Measurements from ENCODE around the gene ZSCAN16.
"Not testable (repeated sequence)": the region's sequence is repeated elsewhere in the genome, so short reads cannot be mapped to it uniquely, and the experiment has no call there.

Gene ZSCAN16

DNA sequence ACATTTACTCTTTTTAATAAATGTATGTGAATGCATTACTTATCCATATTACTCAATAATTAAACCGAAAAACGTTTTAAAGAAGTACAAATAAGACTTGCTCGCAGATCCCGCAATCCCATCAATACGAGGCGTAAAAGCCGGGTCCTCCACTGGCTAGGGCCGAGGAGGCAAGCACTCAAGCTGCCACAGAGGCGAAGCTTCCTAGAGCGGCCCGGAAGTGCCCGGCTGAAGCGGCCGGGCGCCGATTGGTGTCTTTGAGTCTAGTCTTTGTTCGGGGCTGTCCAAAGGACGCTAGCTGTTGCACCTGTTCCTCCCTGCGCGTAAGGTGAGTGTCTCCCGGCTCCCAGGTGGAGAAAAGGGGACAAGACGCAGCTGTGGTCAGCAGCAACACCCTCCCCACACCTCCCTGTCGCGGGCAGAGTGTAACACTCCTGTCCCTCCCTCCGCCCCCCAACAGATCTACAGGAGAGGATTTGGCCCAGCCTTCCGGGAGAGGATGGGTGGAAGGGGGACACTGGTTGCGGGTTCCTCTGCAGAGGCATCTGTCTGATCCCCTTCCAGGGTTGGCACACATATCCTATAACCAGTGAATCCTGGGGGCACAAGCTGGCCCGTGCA, at the start of gene ZSCAN16:
Gene ZSCAN16, plus strand, starts transcription at position 260 of the 621 bp plus-strand sequence. CDS start 835 bp downstream, outside the sequence.
- peak; percentile 88 for DNase-seq (ENCODE audit: low spot score)

GRCh38 chr6:28078050-28078449, 46.4 kb upstream of the ZSCAN16 start:
- DNase-seq (ENCODE audit: low spot score): no peak

DNA sequence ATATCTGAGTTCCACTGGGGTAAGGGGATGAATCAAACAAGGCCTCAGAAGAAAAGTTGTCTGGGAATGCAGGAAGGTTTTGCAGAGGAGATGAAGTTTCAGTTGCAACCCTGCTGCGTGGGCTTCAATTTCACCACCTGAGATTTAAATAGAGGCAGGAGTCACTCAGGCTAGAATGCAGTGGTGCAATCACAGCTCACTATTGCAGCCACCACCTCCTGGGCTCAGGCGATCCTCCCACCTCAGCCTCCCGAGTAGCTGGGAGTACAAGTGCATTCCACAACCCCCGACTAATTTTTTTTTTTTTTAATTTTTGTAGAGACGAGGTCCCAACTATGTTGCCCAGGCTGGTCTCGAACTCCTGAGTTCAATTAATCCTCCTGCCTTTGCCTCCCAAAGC, 45.6 kb upstream of the ZSCAN16 start:
- DNase-seq (ENCODE audit: low spot score): no peak

DNA sequence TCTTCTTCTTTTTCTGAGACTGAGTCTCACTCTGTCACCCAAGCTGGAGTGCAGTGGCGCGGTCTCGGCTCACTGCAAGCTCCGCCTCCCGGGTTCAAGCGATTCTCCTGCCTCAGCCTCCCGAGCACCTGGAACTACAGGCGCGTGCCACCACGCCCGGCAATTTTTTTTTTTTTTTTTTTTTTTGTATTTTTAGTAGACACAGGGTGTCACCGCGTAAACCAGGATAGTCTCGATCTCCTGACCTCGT, 44.1 kb upstream of the ZSCAN16 start, which contains the start of gene ZNF165:
Gene ZNF165, plus strand, starts transcription at position 188 of the 250 bp plus-strand sequence. CDS start 4,913 bp downstream, outside the sequence.
- not testable (repeated sequence) for DNase-seq (ENCODE audit: low spot score)

- peak; percentile 96 for DNase-seq (ENCODE audit: low spot score)
Measured at GRCh38 chr6:28080631-28081485, 43.6 kb upstream of the ZSCAN16 start.

GRCh38 chr6:28081486-28081751, 43.0 kb upstream of the ZSCAN16 start:
- peak; percentile 2 for DNase-seq (ENCODE audit: low spot score)

DNA sequence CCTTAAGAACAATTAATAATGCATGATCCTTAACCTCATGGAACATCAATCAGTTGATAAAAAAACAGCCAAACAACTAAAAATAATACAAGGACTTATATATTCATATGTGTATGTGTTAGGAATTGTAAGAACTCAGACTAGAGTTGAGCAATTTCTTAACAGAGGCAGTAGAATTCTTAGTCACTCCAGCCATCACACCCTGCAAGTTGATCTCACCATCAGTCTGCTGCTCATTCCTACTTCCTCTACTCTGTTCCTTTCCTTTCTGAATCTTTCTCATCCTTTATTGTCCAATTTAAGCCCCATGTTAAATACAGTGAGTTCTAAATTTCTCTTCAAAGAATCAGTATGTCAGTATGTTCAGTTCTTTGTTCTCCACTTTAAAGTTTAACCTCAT, 41.5 kb upstream of the ZSCAN16 start:
- peak; percentile 6 for DNase-seq (ENCODE audit: low spot score)

GRCh38 chr6:28089054-28089453, 35.4 kb upstream of the ZSCAN16 start:
- no peak for DNase-seq (ENCODE audit: low spot score)

DNA sequence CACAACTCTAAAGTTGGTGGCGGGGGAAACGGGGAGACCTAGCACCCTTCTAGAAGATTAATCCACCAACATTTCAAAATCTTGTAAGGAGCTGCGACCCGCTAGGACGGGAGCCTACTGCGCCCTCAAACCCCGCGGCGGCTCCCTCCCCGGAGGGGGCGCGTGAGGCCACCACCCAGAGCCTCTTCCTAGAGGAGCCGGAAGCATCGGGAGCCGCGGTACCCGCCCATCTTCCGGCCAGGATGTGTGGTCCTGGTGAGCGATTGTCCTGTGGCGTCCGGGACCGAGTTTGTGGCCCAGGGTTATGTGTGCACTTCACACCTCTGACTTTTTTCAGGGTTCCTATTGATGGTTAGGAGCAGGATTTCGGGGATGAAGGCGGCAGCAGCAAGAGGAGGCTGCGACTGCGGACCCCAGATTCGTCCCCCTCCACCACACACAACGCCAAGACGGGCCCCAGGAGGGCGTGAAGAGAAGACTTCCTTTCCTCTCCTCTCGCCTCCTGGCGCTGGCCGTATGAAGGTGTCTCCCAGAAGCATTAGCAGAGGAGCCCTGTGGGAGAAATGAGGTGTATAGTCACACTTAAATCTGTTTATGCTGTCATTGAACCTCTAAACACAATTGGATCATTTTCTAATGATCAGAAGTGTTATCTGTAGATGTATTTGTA, 33.4 kb upstream of the ZSCAN16 start:
- no peak for DNase-seq (ENCODE audit: low spot score)

- not testable (repeated sequence) for DNase-seq (ENCODE audit: low spot score)
Measured at GRCh38 chr6:28102222-28102621, 22.2 kb upstream of the ZSCAN16 start.

DNA sequence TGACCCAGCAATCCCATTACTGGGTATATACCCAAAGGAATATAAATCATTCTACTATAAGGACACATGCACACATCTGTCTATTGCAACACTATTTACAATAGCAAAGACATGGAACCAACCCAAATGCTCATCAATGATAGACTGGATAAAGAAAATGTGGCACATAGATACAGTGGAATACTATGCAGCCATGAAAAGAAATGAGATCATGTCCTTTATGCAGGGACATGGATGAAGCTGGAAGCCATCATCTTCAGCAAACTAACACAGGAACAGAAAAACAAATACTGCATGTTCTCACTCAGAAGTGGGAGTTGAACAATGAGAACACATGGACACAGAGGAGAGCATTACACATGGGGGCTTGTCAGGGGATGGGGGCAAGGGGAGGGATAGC, 21.7 kb upstream of the ZSCAN16 start:
- DNase-seq (ENCODE audit: low spot score): not testable (repeated sequence)

DNA sequence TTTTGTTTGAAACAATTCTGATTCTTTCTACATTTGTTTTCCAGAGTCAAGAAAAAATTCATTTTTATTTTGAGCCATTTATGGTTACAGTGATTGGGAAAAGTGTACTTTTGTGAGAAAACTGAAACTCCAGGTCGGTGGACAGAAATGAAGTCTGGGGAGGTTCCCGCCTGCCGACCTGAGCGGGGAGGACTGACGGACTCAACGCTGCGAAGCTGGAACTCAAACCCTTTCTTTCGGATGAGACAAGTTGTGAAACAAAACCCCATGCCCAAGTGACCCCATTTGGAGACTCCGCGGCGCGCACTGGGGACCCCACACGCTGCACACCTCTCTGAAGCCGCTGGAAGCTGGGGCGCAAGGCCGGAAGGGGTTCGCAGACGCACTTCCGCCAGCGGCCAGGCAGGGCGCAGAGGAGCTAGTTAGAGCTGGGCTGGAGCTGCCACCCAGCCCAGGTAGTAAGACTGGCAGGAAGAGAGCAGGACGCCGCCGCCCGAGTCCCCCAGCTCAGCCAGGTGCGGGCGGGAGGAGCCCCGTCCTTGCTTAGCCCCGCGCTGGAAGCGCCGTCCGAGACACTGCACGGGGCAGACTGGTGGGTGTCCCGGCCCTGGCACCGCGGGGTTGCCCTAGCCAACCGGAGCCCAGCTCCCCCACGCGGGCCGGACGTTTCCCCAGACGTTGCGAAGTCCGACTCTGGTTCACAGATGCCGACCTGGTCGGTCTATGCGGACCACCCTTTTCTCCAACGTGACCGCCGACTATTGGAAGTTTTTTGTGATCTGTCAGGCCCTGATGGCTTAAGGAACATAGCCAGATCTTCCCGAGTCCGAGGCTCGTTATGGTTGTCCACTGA, 19.8 kb upstream of the ZSCAN16 start:
- DNase-seq (ENCODE audit: low spot score): peak; percentile 87

- DNase-seq (ENCODE audit: low spot score): peak; percentile 26
Measured at GRCh38 chr6:28105245-28105639, 19.2 kb upstream of the ZSCAN16 start.

DNA sequence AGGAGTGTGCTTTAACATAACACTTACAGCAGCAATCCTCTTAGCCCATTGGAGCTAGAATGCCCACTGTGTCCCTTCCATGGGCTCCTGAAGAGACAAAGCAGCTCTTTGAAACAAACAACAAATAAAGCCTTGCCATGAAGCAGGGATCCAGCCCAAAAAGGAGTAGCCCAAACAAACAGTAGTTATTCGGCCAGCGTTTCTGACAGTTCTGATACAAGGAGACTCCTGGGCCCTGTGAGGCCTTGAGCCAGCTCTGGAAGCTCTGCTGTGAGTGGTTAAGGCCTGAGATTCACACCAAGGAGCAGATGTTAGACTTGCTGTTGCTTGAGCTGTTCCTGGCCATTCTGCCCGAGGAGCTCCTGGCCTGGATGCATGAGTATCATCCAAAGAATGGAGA, 16.9 kb upstream of the ZSCAN16 start:
- no peak for DNase-seq (ENCODE audit: low spot score)

- no peak for DNase-seq (ENCODE audit: low spot score)
Measured at GRCh38 chr6:28111964-28112363, 12.4 kb upstream of the ZSCAN16 start.

GRCh38 chr6:28115799-28116198, 8.6 kb upstream of the ZSCAN16 start:
- DNase-seq (ENCODE audit: low spot score): no peak

GRCh38 chr6:28117386-28118050, 6.9 kb upstream of the ZSCAN16 start:
- DNase-seq (ENCODE audit: low spot score): no peak

DNA sequence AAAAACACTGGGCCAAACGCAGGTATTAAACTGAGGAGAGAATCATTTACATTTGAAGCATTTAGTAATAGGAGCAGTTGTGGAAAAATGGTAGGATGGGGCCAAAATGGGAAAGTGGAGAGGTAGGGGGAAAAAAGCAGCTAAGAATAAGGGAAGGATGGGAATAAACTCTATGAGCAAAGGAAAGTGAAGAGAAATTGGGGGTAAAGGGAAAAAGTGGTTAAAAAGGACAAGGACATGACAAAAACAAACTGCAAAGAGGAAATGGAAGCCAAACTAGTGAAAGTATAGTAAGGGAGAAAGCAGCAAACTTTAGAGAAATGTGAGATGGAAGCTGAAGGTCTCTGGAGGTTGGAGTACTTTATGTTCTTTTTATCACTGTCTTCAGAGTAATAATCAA, 6.2 kb upstream of the ZSCAN16 start:
- DNase-seq (ENCODE audit: low spot score): no peak

DNA sequence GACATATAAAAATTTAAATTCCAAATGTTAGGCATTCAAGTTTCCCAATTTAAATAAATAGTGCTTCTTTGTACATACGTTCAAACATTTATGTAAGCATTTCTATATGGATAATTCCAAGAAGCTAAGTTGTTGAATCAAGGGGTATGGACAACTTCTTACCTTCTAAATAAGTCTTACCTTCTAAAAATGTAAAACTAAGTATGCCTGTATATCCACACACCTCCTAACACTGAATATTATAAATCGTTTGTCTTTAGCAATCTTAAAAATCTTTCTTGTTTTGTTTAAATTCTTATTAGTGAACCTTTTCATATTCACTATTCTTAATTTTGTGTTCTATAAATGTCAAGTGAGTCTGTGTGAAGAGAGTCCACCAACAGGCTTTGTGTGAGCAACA, 2.5 kb upstream of the ZSCAN16 start:
- DNase-seq (ENCODE audit: low spot score): no peak

DNA sequence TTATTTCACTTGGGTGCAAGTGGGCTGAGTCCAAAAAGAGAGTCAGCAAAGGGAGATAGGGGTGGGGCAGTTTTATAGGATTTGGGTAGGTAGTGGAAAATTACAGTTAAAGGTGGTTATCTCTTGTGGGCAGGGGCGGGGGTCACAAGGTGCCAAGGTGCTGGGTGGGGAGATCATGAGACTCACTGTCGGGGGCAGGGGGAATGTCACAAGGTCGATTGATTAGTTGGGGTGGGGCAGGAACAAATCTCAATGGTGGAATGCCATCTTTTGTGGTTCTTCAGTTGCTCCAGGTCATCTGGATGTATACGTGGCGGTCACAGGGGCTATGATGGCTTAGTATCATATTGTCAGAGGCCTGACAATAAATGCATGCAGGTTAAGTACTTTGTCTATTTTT, 2.1 kb upstream of the ZSCAN16 start:
- DNase-seq (ENCODE audit: low spot score): not testable (repeated sequence)

DNA sequence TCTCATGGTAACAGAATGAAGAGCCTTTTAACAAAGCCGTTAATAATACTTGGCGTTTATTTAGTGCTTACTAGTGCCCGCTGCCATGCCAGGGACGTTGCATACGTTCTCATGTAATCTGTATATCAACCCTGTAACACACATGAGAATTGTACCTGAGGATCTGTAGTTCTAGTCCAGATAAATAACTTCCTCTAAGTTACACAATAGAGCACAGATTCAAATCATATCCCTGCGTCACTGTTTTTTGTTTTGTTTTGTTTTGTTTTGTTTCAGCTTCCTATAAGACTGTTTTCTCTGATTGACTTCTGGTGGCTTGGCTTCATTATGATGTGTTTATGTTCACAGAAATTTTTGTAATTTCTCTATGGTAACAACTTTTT, 553 bp downstream of the ZSCAN16 start:
- DNase-seq (ENCODE audit: low spot score): no peak

DNA sequence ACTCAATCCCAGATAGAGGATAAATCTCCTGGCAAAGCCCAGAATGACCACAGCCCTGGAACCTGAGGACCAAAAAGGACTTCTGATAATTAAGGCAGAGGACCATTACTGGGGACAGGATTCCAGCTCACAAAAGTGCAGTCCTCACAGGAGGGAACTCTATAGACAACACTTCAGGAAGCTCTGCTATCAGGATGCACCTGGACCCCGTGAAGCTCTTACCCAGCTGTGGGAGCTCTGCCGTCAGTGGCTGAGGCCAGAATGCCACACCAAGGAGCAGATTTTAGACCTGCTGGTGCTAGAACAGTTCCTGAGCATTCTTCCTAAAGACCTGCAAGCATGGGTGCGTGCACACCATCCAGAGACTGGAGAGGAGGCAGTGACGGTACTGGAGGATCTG, 992 bp downstream of the ZSCAN16 start:
- DNase-seq (ENCODE audit: low spot score): no peak

All from kidney tubule cell (primary cell).